GM12878 (cell line): ENCODE data around the gene FIGNL2. TPM values are rescaled to one million over a fixed set of nuclear protein-coding genes. Genes with fewer than 3 reads are reported as not detected.

Source experiments
- ATAC-seq: fragments of 200-7000 bp; cut with Tn5 transposase; 3 replicates; pipeline ENCODE4 v1.9.1; 2020; ENCODE audit warnings: mild to moderate bottlenecking, moderate library complexity
- BruUV-seq: library from RNA; stranded (reverse); fragments of 400-500 nt; replicated peaks from 2 replicates; lab custom pipeline; 2021; lab: Mats Ljungman, UMichigan
- CTCF ChIA-PET: fragments of 300-600 bp; sonication (Branson Sonifier 250); formaldehyde crosslinking; extraction: SDS; loops from one replicate; lab custom pipeline; 2021; ENCODE audit warnings: inconsistent platforms; lab: Yijun Ruan, JAX
- POLR2A ChIA-PET: fragments of 350-600 bp; formaldehyde crosslinking; extraction: SDS; loops from one replicate; lab custom pipeline; 2021; ENCODE audit warnings: inconsistent platforms; lab: Charles Lee
- RAD21 ChIA-PET: fragments of 300-600 bp; sonication (Branson Sonifier 250); formaldehyde crosslinking; loops from one replicate; lab custom pipeline; 2023; ENCODE audit warnings: antibody characterized with exemption; ENCODE audit not compliant: unreplicated experiment; lab: Charles Lee
- SMC1A ChIA-PET: fragments of 300-600 bp; sonication (Branson Sonifier 250); formaldehyde crosslinking; loops from one replicate; lab custom pipeline; 2023; ENCODE audit not compliant: unreplicated experiment, uncharacterized antibody; lab: Charles Lee
- DNase-seq: peaks from one replicate; pipeline ENCODE4 v3.0.0-alpha.2; 2011; ENCODE audit warnings: low read depth, low spot score
- FAIRE-seq: peaks from 3 replicates; lab custom pipeline; 2011; peaks lifted over from hg19 to GRCh38; lab: Jason Lieb, UNC
- H2AFZ ChIP-seq: 2 replicates; pipeline ENCODE4 v1.6.0; 2011; ENCODE audit warnings: low read depth, low read length, control low read depth; ENCODE audit not compliant: control insufficient read depth
- H3K27ac ChIP-seq: 2 replicates; pipeline ENCODE4 v1.5.1; 2011; ENCODE audit warnings: control low read depth; ENCODE audit not compliant: control insufficient read depth, insufficient read depth
- H3K27me3 ChIP-seq, 2 experiments: replicated peaks in 1 of 2; 2 replicates each; pipeline versions ENCODE4 v1.6.0 to v1.6.1; 2011; ENCODE audit warnings: low read length in 1 of 2; ENCODE audit not compliant: control insufficient read depth in 2 of 2, insufficient read depth in 2 of 2
- H3K36me3 ChIP-seq, 2 experiments: 2 replicates each; pipeline ENCODE4 v1.5.1; 2011; ENCODE audit warnings: low read length in 1 of 2; ENCODE audit not compliant: control insufficient read depth in 2 of 2, insufficient read depth in 2 of 2
- H3K4me1 ChIP-seq: 2 replicates; pipeline ENCODE4 v1.6.1; 2011; ENCODE audit warnings: mild to moderate bottlenecking, low read length, moderate library complexity, mixed read lengths; ENCODE audit not compliant: control insufficient read depth, insufficient read depth
- H3K4me2 ChIP-seq: 2 replicates; pipeline ENCODE4 v1.6.0; 2011; ENCODE audit warnings: control low read depth; ENCODE audit not compliant: control insufficient read depth, insufficient read depth
- H3K4me3 ChIP-seq: fragments of 200-600 bp; sonication (generic); 2 replicates; pipeline ENCODE4 v1.5.1; 2016
- H3K79me2 ChIP-seq: 2 replicates; pipeline ENCODE4 v1.6.0; 2011; ENCODE audit warnings: low read length; ENCODE audit not compliant: control insufficient read depth, insufficient read depth
- H3K9ac ChIP-seq: 2 replicates; pipeline ENCODE4 v1.8.0; 2011; ENCODE audit warnings: low read length, control low read depth, mixed read lengths; ENCODE audit not compliant: control insufficient read depth, insufficient read depth
- H3K9me3 ChIP-seq: replicated peaks from 3 replicates; pipeline ENCODE4 v1.5.1; 2011; ENCODE audit warnings: mild to moderate bottlenecking, low read length; ENCODE audit not compliant: control insufficient read depth, insufficient read depth
- H4K20me1 ChIP-seq: 2 replicates; pipeline ENCODE4 v1.6.0; 2011; ENCODE audit not compliant: control insufficient read depth, insufficient read depth
- CREB1 ChIP-seq: IDR thresholded peaks from 2 replicates; pipeline ENCODE4 v1.6.1; 2012; ENCODE audit warnings: low read depth, mild to moderate bottlenecking, inconsistent platforms
- CUX1 ChIP-seq: IDR thresholded peaks from 2 replicates; pipeline ENCODE4 v1.6.1; 2012; ENCODE audit warnings: improper control_type of control experiment, low read depth, low read length; ENCODE audit not compliant: insufficient replicate concordance
- HSF1 ChIP-seq: fragments of 150-350 bp; IDR thresholded peaks from 2 replicates; pipeline ENCODE4 v1.6.1; 2014; ENCODE audit warnings: mild to moderate bottlenecking, low read depth, low read length
- MEF2A ChIP-seq: IDR thresholded peaks from 2 replicates; pipeline ENCODE4 v1.6.1; 2011; ENCODE audit warnings: low read depth, mild to moderate bottlenecking, low read length, moderate library complexity; ENCODE audit not compliant: insufficient read depth
- PBX3 ChIP-seq: IDR thresholded peaks from 2 replicates; pipeline ENCODE4 v1.6.1; 2011; ENCODE audit warnings: mild to moderate bottlenecking, low read depth, low read length, moderate library complexity; ENCODE audit not compliant: insufficient replicate concordance
- POLR2AphosphoS5 ChIP-seq: IDR thresholded peaks from 2 replicates; pipeline ENCODE4 v1.6.1; 2011; ENCODE audit warnings: mild to moderate bottlenecking, low read length, inconsistent platforms
- RELA ChIP-seq: fragments of 450-650 bp; IDR thresholded peaks from 2 replicates; pipeline ENCODE4 v1.8.0; 2014; ENCODE audit warnings: borderline replicate concordance; ENCODE audit not compliant: partially characterized antibody
- USF2 ChIP-seq: IDR thresholded peaks from 2 replicates; pipeline ENCODE4 v1.6.1; 2011; ENCODE audit warnings: low read depth, low read length, improper control_type of control experiment, borderline replicate concordance
- WGBS: methylation state at CpG from one replicate; pipeline ENCODE4 v1.1.6; 2016; ENCODE audit warnings: low lambda C conversion rate; ENCODE audit not compliant: insufficient replicate concordance, insufficient coverage; ENCODE audit errors: missing lambda C conversion rate; 5-methylcytosine and 5-hydroxymethylcytosine counted together
- in situ Hi-C: fragments of 300-500 bp; cut with MboI; formaldehyde crosslinking; loops from 9 replicates; pipeline ENCODE4 v1.14.3; 2018; ENCODE audit warnings: mixed read lengths
- intact Hi-C: fragments of 100-400 bp; cut with micrococcal nuclease; formaldehyde crosslinking; loops from one replicate; pipeline ENCODE4 v1.14.2; 2022; ENCODE audit not compliant: unreplicated experiment
- polyA plus RNA-seq, 11 experiments: library from polyadenylated mRNA; depleted of rRNA in 4 of 11; unstranded in 6 of 11; stranded (reverse) in 5 of 11; fragments of >200 nt; fragmentation: Nextera tagmentation in 4 of 11; fragmentation: Illumina TruSeq in 1 of 11; extraction: Ambion mirVana in 4 of 11; extraction: Trizol in 1 of 11; gene quantifications; 1 replicate in 1 of 11; 2 replicates in 10 of 11; pipeline versions ENCODE4 v1.2.1 to v1.2.3, GENCODE V29; 2011 to 2016; ENCODE audit warnings: inconsistent platforms in 2 of 11, missing spikeins in 2 of 11, low read depth in 1 of 11
- total RNA-seq, 4 experiments: library from RNA; depleted of rRNA in 3 of 4; stranded (reverse); fragments of >200 nt in 3 of 4; fragmentation: Illumina TruSeq in 1 of 4; extraction: Trizol in 1 of 4; gene quantifications; 2 replicates each; pipeline versions ENCODE4 v1.2.1 to v1.2.3, GENCODE V29; 2013 to 2021

The FIGNL2 gene
- total and polyA plus RNA-seq, 10 of the 15 experiments (the other 5 are each of a cell fraction or from before 2014, with no cell fraction given) = not detected

GRCh38 chr12:51840966-51841365 lies 7.6 kb downstream of the FIGNL2 start:
- no peaks in the 10 kb centered on the region for H3K79me2 ChIP-seq
- SMC1A ChIA-PET = no interaction called here
- DNase-seq = no peak
- TF ChIP-seq PBX3 (no peak), HSF1 (no peak), CREB1 (no peak), RELA (no peak), MEF2A (no peak), POLR2AphosphoS5 (no peak), USF2 (no peak), CUX1 (no peak)
- TF ChIP-seq, all 136 proteins: peak for 0
- Histone ChIP-seq H3K27ac (no peak overlapping the region), H3K4me3 (no peak overlapping the region), H4K20me1 (no peaks in the 10 kb centered on the region; the same call in 1 of the 2 replicates), H3K27me3 (peaks cover 6 to 13% of the 10 kb centered on the region in 2 experiments; a peak in 3 of 4 replicates), H3K36me3 (no peaks in the 10 kb centered on the region), H3K4me1 (no peaks in the 10 kb centered on the region), H3K9ac (no peak overlapping the region), H3K4me2 (no peak overlapping the region), H2AFZ (no peak overlapping the region), H3K9me3 (no peaks in the 10 kb centered on the region)
- ATAC-seq = no peak
- intact Hi-C loops = no loop called here
- ChIA-PET RAD21 (no interaction called here), CTCF (no interaction called here), POLR2A (no interaction called here)
- BruUV-seq = no TSS peak
- WGBS = 1% methylated on average over 6 of the region's 6 CpGs
- in situ Hi-C loops = no loop called here
- FAIRE-seq = no peak
